Karpas-422 (cell line): ENCODE results near the gene DGKE. TPM values are rescaled to one million over a fixed set of nuclear protein-coding genes. Genes with fewer than 3 reads are reported as not detected.

Experiments
- DNase-seq: peaks from one replicate; pipeline ENCODE4 v3.0.0-alpha.2; 2015
- H2AFZ ChIP-seq: fragments of 200-600 bp; sonication (generic); 2 replicates; pipeline ENCODE4 v1.6.1; 2014; ENCODE audit warnings: antibody characterized with exemption, low read length, mixed read lengths
- H3K27ac ChIP-seq: fragments of 200-600 bp; sonication (generic); 2 replicates; pipeline ENCODE4 v1.5.1; 2014; ENCODE audit warnings: mild to moderate bottlenecking, low read length, moderate library complexity
- H3K27me3 ChIP-seq: fragments of 200-600 bp; sonication (generic); 2 replicates; pipeline ENCODE4 v1.6.1; 2014; ENCODE audit warnings: low read length, mixed read lengths
- H3K36me3 ChIP-seq: fragments of 200-600 bp; sonication (generic); 2 replicates; pipeline ENCODE4 v1.6.1; 2014; ENCODE audit warnings: low read length, mixed read lengths; ENCODE audit not compliant: insufficient read depth
- H3K4me1 ChIP-seq: fragments of 200-600 bp; sonication (generic); 2 replicates; pipeline ENCODE4 v1.6.1; 2014; ENCODE audit warnings: mild to moderate bottlenecking, low read length, mixed read lengths
- H3K4me2 ChIP-seq: fragments of 200-600 bp; sonication (generic); 2 replicates; pipeline ENCODE4 v1.6.1; 2014; ENCODE audit warnings: low read length, low read depth, mild to moderate bottlenecking; ENCODE audit not compliant: poor library complexity, severe bottlenecking
- H3K4me3 ChIP-seq: fragments of 200-600 bp; sonication (generic); 2 replicates; pipeline ENCODE4 v1.5.1; 2014; ENCODE audit warnings: mild to moderate bottlenecking, antibody characterized with exemption, low read length, mixed read lengths
- H3K79me2 ChIP-seq: fragments of 200-600 bp; sonication (generic); 2 replicates; pipeline ENCODE4 v1.6.1; 2014; ENCODE audit warnings: mild to moderate bottlenecking, low read length, mixed read lengths
- H3K9ac ChIP-seq: fragments of 200-600 bp; sonication (generic); 2 replicates; pipeline ENCODE4 v1.6.0; 2014; ENCODE audit warnings: low read length
- H3K9me2 ChIP-seq: fragments of 200-600 bp; sonication (generic), shearing (Covaris generic); replicated peaks from 2 replicates; pipeline ENCODE4 v1.6.0; 2014; ENCODE audit warnings: mild to moderate bottlenecking, low read length, moderate library complexity; ENCODE audit not compliant: insufficient read depth
- H3K9me3 ChIP-seq: fragments of 300-700, 200-600 bp; sonication (generic); 2 replicates; pipeline ENCODE4 v1.6.1; 2014; ENCODE audit warnings: low read length, mixed read lengths
- H4K20me1 ChIP-seq: fragments of 200-600 bp; sonication (generic); 2 replicates; pipeline ENCODE4 v1.6.1; 2014; ENCODE audit warnings: mild to moderate bottlenecking, antibody characterized with exemption, low read length, low read depth; ENCODE audit not compliant: insufficient read depth
- small RNA-seq: library from RNA; depleted of rRNA; stranded (forward); fragments of <200 nt; gene quantifications from one replicate; pipeline ENCODE3, GENCODE V24; 2014
- total RNA-seq: library from RNA; depleted of rRNA; stranded (reverse); fragments of >200 nt; shearing (Covaris generic); gene quantifications from 2 replicates; pipeline ENCODE4 v1.2.3, GENCODE V29; 2014; ENCODE audit warnings: low replicate concordance; rRNA removed

Gene DGKE
- total RNA-seq, 1 experiment from 2014 or later, result 0.30 TPM

GRCh38 chr17:56917559-56918296 lies 83.8 kb downstream of the DGKE start:
- H3K4me1 ChIP-seq, result peaks cover 26% of the 10 kb centered on the region
- no peak overlapping the region for H2AFZ ChIP-seq
- H3K4me2 ChIP-seq, result no peak overlapping the region
- no peak for DNase-seq
- no peak overlapping the region for H3K4me3 ChIP-seq
- no peak overlapping the region for H3K9ac ChIP-seq
- H3K27me3 ChIP-seq, result no peaks in the 10 kb centered on the region; the same call in 1 of the 2 replicates
- H4K20me1 ChIP-seq, result no peaks in the 10 kb centered on the region
- H3K27ac ChIP-seq, result no peak overlapping the region
- H3K9me2 ChIP-seq, result no peaks in the 10 kb centered on the region
- H3K9me3 ChIP-seq, result peaks cover 10% of the 10 kb centered on the region
- no peaks in the 10 kb centered on the region for H3K36me3 ChIP-seq
- peaks cover 11% of the 10 kb centered on the region for H3K79me2 ChIP-seq

GRCh38 chr17:56918916-56919315 lies 85.0 kb downstream of the DGKE start:
- no peak overlapping the region for H3K4me3 ChIP-seq
- no peak overlapping the region for H3K27ac ChIP-seq
- H4K20me1 ChIP-seq, result no peaks in the 10 kb centered on the region
- peaks cover 10% of the 10 kb centered on the region for H3K9me3 ChIP-seq
- H3K79me2 ChIP-seq, result no peaks in the 10 kb centered on the region
- no peak overlapping the region for H2AFZ ChIP-seq
- no peaks in the 10 kb centered on the region for H3K36me3 ChIP-seq
- no peak for DNase-seq
- H3K9ac ChIP-seq, result no peak overlapping the region
- H3K4me1 ChIP-seq, result peaks cover 16% of the 10 kb centered on the region
- no peak overlapping the region for H3K4me2 ChIP-seq
- no peaks in the 10 kb centered on the region; the same call in 1 of the 2 replicates for H3K27me3 ChIP-seq
- H3K9me2 ChIP-seq, result no peaks in the 10 kb centered on the region

Small RNAs within 50 kb of the gene (small RNA-seq; reads per million reads assigned to genes)
- gene AC015912.2, result not detected
- gene RNU6-1158P, result not detected

Other genes starting within 250 kb of the DGKE start
- not detected in 2 replicates for gene NOG, start 240.5 kb upstream of the DGKE start, total RNA-seq
- 0.32 TPM in 1 of 2 replicates, not detected in the other for gene C17orf67, start 231 bp upstream of the DGKE start, total RNA-seq
- 42.4 and 49.0 TPM in 2 replicates for gene TRIM25, start 79.9 kb downstream of the DGKE start, total RNA-seq
- 14.6 and 16.4 TPM in 2 replicates for gene COIL, start 126.9 kb downstream of the DGKE start, total RNA-seq
- 22.2 and 25.8 TPM in 2 replicates for gene SCPEP1, start 144.0 kb downstream of the DGKE start, total RNA-seq